ENCODE results near the gene PROM2.

GRCh38 chr2:95275601-95276243 lies 1.5 kb downstream of the PROM2 start:
- TF ChIP-seq, protein P1, sequence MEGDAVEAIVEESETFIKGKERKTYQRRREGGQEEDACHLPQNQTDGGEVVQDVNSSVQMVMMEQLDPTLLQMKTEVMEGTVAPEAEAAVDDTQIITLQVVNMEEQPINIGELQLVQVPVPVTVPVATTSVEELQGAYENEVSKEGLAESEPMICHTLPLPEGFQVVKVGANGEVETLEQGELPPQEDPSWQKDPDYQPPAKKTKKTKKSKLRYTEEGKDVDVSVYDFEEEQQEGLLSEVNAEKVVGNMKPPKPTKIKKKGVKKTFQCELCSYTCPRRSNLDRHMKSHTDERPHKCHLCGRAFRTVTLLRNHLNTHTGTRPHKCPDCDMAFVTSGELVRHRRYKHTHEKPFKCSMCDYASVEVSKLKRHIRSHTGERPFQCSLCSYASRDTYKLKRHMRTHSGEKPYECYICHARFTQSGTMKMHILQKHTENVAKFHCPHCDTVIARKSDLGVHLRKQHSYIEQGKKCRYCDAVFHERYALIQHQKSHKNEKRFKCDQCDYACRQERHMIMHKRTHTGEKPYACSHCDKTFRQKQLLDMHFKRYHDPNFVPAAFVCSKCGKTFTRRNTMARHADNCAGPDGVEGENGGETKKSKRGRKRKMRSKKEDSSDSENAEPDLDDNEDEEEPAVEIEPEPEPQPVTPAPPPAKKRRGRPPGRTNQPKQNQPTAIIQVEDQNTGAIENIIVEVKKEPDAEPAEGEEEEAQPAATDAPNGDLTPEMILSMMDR (IDR thresholded peaks at IDR 0.05) = no peak
- no peak for TF ChIP-seq ZFX (IDR thresholded peaks at IDR 0.05; ENCODE audit: borderline replicate concordance)

Data from 22Rv1 (cell line).